Parathyroid adenoma (tissue), 2 donors: ENCODE measurements around the gene LTO1.
"Not testable (repeated sequence)": the region's sequence is repeated elsewhere in the genome, so short reads cannot be mapped to it uniquely, and the experiment has no call there.

ENCODE experiments used
- H2AFZ ChIP-seq: fragments of 300-600 bp; sonication (generic); one replicate; pipeline ENCODE4 v1.7.0; 2017; ENCODE audit warnings: antibody characterized with exemption, mild to moderate bottlenecking
- H3K27ac ChIP-seq: fragments of 300-600 bp; sonication (generic); one replicate; pipeline ENCODE4 v1.7.0; 2017
- H3K27me3 ChIP-seq: fragments of 300-600 bp; sonication (generic); one replicate; pipeline ENCODE4 v1.7.0; 2017; ENCODE audit warnings: low read length; ENCODE audit not compliant: control insufficient read depth, insufficient read depth
- H3K36me3 ChIP-seq: fragments of 300-600 bp; sonication (generic); one replicate; pipeline ENCODE4 v1.7.0; 2017; ENCODE audit warnings: low read length; ENCODE audit not compliant: control insufficient read depth, insufficient read depth
- H3K4me1 ChIP-seq: fragments of 300-600 bp; sonication (generic); one replicate; pipeline ENCODE4 v1.7.0; 2017; ENCODE audit warnings: control low read depth
- H3K4me2 ChIP-seq: fragments of 300-600 bp; sonication (generic); one replicate; pipeline ENCODE4 v1.7.0; 2017; ENCODE audit warnings: low read length
- H3K4me3 ChIP-seq: fragments of 300-600 bp; sonication (generic); one replicate; pipeline ENCODE4 v1.7.0; 2017; ENCODE audit warnings: low read depth, low read length
- H3K79me2 ChIP-seq: fragments of 300-600 bp; sonication (generic); one replicate; pipeline ENCODE4 v1.7.0; 2017; ENCODE audit warnings: control low read depth
- H3K9ac ChIP-seq: fragments of 300-600 bp; sonication (generic); one replicate; pipeline ENCODE4 v1.7.0; 2017; ENCODE audit warnings: mild to moderate bottlenecking
- H3K9me3 ChIP-seq: fragments of 300-600 bp; sonication (generic); one replicate; pipeline ENCODE4 v1.7.0; 2017; ENCODE audit warnings: low read length; ENCODE audit not compliant: control insufficient read depth
- CTCF ChIP-seq: fragments of 300-600 bp; sonication (generic); IDR thresholded peaks from one replicate; pipeline ENCODE4 v1.7.0; 2017; ENCODE audit warnings: antibody characterized with exemption, mild to moderate bottlenecking
- donor health status: primary hyperparathyroidism.

Gene LTO1

GRCh38 chr11:69624293-69624692, 50.9 kb downstream of the LTO1 start:
- Histone ChIP-seq H3K4me1 (no peaks in the 10 kb centered on the region), H3K9me3 (no peaks in the 10 kb centered on the region), H3K27ac (no peak overlapping the region), H3K4me2 (no peak overlapping the region), H2AFZ (no peak overlapping the region), H3K27me3 (no peaks in the 10 kb centered on the region), H3K79me2 (no peaks in the 10 kb centered on the region), H3K4me3 (no peak overlapping the region), H3K9ac (no peak overlapping the region), H3K36me3 (no peaks in the 10 kb centered on the region)
- no peak for TF ChIP-seq CTCF

- H3K9me3 ChIP-seq, H3K4me3 ChIP-seq, H3K79me2 ChIP-seq, H3K4me2 ChIP-seq, H3K27me3 ChIP-seq, H3K9ac ChIP-seq, H2AFZ ChIP-seq, H3K4me1 ChIP-seq, H3K27ac ChIP-seq, H3K36me3 ChIP-seq: not testable (repeated sequence)
Measured at GRCh38 chr11:69622097-69622681, 53.0 kb downstream of the LTO1 start.

GRCh38 chr11:69620683-69621290, 54.4 kb downstream of the LTO1 start:
- Histone ChIP-seq H2AFZ (no peak overlapping the region), H3K9me3 (no peaks in the 10 kb centered on the region), H3K4me1 (no peaks in the 10 kb centered on the region), H3K9ac (no peak overlapping the region), H3K27me3 (no peaks in the 10 kb centered on the region), H3K79me2 (no peaks in the 10 kb centered on the region), H3K4me2 (no peak overlapping the region), H3K27ac (no peak overlapping the region), H3K4me3 (no peak overlapping the region), H3K36me3 (no peaks in the 10 kb centered on the region)
- TF ChIP-seq CTCF, result no peak

GRCh38 chr11:69618237-69618636, 56.9 kb downstream of the LTO1 start:
- H3K27me3 ChIP-seq, result no peaks in the 10 kb centered on the region
- H3K9me3 ChIP-seq, result no peaks in the 10 kb centered on the region
- no peaks in the 10 kb centered on the region for H3K79me2 ChIP-seq
- H3K36me3 ChIP-seq, result no peaks in the 10 kb centered on the region
- H2AFZ ChIP-seq, result no peak overlapping the region
- H3K9ac ChIP-seq, result no peak overlapping the region
- no peak for TF ChIP-seq CTCF
- no peak overlapping the region for H3K4me2 ChIP-seq
- no peak overlapping the region for H3K27ac ChIP-seq
- no peaks in the 10 kb centered on the region for H3K4me1 ChIP-seq
- no peak overlapping the region for H3K4me3 ChIP-seq

GRCh38 chr11:69617682-69618081, 57.5 kb downstream of the LTO1 start:
- no peak for TF ChIP-seq CTCF
- Histone ChIP-seq H3K4me2 (no peak overlapping the region), H3K9me3 (no peaks in the 10 kb centered on the region), H3K36me3 (no peaks in the 10 kb centered on the region), H3K27ac (no peak overlapping the region), H3K9ac (no peak overlapping the region), H3K4me1 (no peaks in the 10 kb centered on the region), H2AFZ (no peak overlapping the region), H3K79me2 (no peaks in the 10 kb centered on the region), H3K4me3 (no peak overlapping the region), H3K27me3 (no peaks in the 10 kb centered on the region)
